Chondrocyte (in vitro differentiated cells): Measurements from ENCODE around the gene PIK3C2B. TPM values are rescaled to one million over a fixed set of nuclear protein-coding genes. Genes with fewer than 3 reads are reported as not detected.

Source experiments
- DNase-seq: peaks from one replicate; pipeline ENCODE4 v3.0.0; 2021; ENCODE audit warnings: mixed read lengths, low spot score
- H3K27ac Mint-ChIP-seq: one replicate; pipeline ENCODE4 v1.8.0; 2021; ENCODE audit warnings: mild to moderate bottlenecking, moderate library complexity, mixed read lengths; ENCODE audit not compliant: unreplicated experiment
- H3K27me3 Mint-ChIP-seq: 2 replicates; pipeline ENCODE4 v1.8.0; 2021; ENCODE audit warnings: low read depth, mixed read lengths
- H3K36me3 Mint-ChIP-seq: 2 replicates; pipeline ENCODE4 v1.8.0; 2021; ENCODE audit warnings: low read depth, mixed read lengths
- H3K4me1 Mint-ChIP-seq: 2 replicates; pipeline ENCODE4 v1.8.0; 2021; ENCODE audit warnings: low read depth, mild to moderate bottlenecking, mixed read lengths
- H3K4me3 Mint-ChIP-seq: one replicate; pipeline ENCODE4 v1.8.0; 2021; ENCODE audit warnings: mild to moderate bottlenecking, moderate library complexity, mixed read lengths; ENCODE audit not compliant: unreplicated experiment
- H3K9me3 Mint-ChIP-seq: 2 replicates; pipeline ENCODE4 v1.8.0; 2021; ENCODE audit warnings: low read depth, mixed read lengths
- CTCF ChIP-seq: fragments of 200-600 bp; sonication (generic); IDR thresholded peaks from 2 replicates; pipeline ENCODE4 v1.5.0; 2021; ENCODE audit warnings: antibody characterized with exemption, mild to moderate bottlenecking, moderate library complexity
- total RNA-seq: library from RNA; stranded (reverse); gene quantifications from 3 replicates; pipeline ENCODE4 v1.2.1, GENCODE V29; 2021

Gene PIK3C2B
- total RNA-seq, 1 donor from 2014 or later: 19.5 TPM

- no peaks in the 10 kb centered on the region for H3K27me3 Mint-ChIP-seq
- no peaks in the 10 kb centered on the region for H3K9me3 Mint-ChIP-seq
- no peak for TF ChIP-seq CTCF
- H3K4me3 Mint-ChIP-seq: no peak overlapping the region
- H3K36me3 Mint-ChIP-seq: no peaks in the 10 kb centered on the region
- peaks cover 12% of the 10 kb centered on the region for H3K4me1 Mint-ChIP-seq
- H3K27ac Mint-ChIP-seq: no peak overlapping the region
- no peak for DNase-seq
Measured at GRCh38 chr1:204498981-204499380, 4.4 kb upstream of the PIK3C2B start.

- peaks cover 31% of the 10 kb centered on the region for H3K4me1 Mint-ChIP-seq
- no peak for DNase-seq
- no peaks in the 10 kb centered on the region for H3K36me3 Mint-ChIP-seq
- H3K4me3 Mint-ChIP-seq: peak overlapping the region; percentile 94
- H3K9me3 Mint-ChIP-seq: no peaks in the 10 kb centered on the region
- no peak for TF ChIP-seq CTCF
- H3K27ac Mint-ChIP-seq: no peak overlapping the region
- no peaks in the 10 kb centered on the region for H3K27me3 Mint-ChIP-seq
Measured at GRCh38 chr1:204495777-204496176, 1.2 kb upstream of the PIK3C2B start.

- no peaks in the 10 kb centered on the region for H3K36me3 Mint-ChIP-seq
- H3K27me3 Mint-ChIP-seq: no peaks in the 10 kb centered on the region
- no peaks in the 10 kb centered on the region for H3K9me3 Mint-ChIP-seq
- DNase-seq: no peak
- peak overlapping the region; percentile 74 for H3K27ac Mint-ChIP-seq
- peak overlapping the region; percentile 94 for H3K4me3 Mint-ChIP-seq
- H3K4me1 Mint-ChIP-seq: peaks cover 31% of the 10 kb centered on the region
- TF ChIP-seq CTCF: no peak
Measured at GRCh38 chr1:204495078-204495753, 611 bp upstream of the PIK3C2B start.

- Mint-ChIP-seq H3K4me3 (peak overlapping the region; percentile 94), H3K9me3 (no peaks in the 10 kb centered on the region), H3K36me3 (no peaks in the 10 kb centered on the region), H3K4me1 (peaks cover 31% of the 10 kb centered on the region), H3K27ac (peak overlapping the region; percentile 86), H3K27me3 (no peaks in the 10 kb centered on the region)
- no peak for DNase-seq
- TF ChIP-seq CTCF: no peak
Measured at GRCh38 chr1:204493984-204494280, 673 bp downstream of the PIK3C2B start.

- TF ChIP-seq CTCF: no peak
- DNase-seq: no peak
- no peaks in the 10 kb centered on the region for H3K9me3 Mint-ChIP-seq
- no peaks in the 10 kb centered on the region for H3K36me3 Mint-ChIP-seq
- H3K4me3 Mint-ChIP-seq: peak overlapping the region; percentile 94
- peaks cover 31% of the 10 kb centered on the region for H3K4me1 Mint-ChIP-seq
- peak overlapping the region; percentile 86 for H3K27ac Mint-ChIP-seq
- no peaks in the 10 kb centered on the region for H3K27me3 Mint-ChIP-seq
Measured at GRCh38 chr1:204493145-204493983, 1.2 kb downstream of the PIK3C2B start.
